Ramos (cell line): ENCODE results near the gene ADORA2A.

ENCODE experiments used
- in situ Hi-C: fragments of 300-500 bp; cut with MboI; formaldehyde crosslinking; loops from one replicate; pipeline ENCODE4 v1.14.3; 2022; ENCODE audit warnings: low sequenced_read_pairs; ENCODE audit not compliant: unreplicated experiment

The ADORA2A gene

DNA sequence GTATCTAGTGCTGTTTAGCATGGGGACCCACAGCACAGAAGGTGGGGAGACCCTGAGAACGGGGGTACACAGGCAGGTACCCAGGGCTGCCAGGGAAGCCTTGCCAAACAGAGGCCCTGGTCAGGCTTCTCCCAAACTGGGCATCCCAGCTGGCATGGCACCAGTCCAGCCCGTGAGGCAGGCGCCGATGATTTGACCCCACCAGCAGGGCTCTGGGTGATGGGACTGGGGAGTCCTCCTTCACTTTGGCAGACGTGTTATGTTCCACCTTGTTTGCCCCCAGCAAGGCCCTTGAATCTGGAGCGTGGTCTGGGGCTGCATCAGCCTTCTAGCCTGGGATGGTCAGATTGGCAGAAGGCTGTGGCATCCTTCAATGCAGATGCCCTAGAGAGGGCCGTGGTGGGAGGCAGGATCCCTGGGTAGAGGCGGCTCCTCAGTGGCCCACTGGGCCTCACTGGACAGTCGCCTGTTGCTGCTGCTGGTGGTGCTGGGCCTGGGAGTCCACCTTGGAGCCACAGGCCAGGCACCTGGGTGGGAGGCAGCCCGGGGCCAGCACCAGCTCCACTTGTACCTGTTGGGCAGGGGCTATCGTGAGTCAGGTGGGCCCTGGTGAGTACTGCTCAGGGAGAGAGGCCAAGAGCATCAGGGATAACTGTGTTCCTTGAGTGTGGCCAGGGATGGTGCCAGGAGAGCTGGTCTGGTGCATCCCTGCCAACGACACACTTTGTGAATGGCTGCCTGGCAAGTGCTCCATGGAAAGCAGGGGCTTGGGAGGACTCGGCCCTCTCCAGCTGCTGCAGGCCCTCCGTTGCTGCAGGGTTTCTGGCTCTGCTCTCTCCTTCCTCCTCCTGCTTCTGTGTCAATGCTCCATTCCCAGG is 3.3 kb downstream of the ADORA2A start:
- in situ Hi-C loops: no loop called here

DNA sequence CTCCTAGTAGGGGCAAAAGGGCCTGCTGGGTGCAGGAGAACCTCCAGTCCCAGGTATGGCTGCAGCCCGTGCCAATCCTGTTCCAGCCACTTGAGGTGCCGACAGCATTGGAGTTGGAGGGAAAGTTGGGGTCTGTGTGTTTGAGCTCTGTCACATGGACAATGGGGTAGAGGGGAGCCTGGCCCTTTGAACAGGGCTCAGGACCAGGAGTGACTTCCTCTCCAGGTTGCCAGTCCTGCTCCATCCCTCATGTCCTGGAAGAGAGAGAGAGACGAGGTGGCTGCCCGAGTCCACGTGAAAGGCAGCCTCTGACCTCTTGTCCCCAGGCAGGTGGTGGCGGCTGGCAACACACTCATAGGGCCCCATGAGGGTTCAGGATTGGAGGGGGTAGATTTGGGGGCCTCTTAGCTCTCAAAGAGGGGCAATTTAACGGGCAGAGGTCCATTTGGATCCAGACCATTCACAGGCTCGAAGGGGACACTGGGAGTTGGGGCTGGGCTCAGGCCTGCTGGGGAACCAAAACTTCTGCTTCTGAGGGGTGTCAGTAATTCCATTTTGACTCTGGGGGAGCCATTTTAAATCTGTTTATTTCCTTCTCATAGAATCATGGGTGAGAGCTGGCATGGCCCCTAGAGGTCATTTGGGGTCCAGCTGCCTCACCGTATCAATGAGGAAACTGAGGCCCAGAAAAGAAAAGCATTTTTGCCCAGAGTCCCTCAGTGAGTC is 4.1 kb downstream of the ADORA2A start:
- in situ Hi-C loops: no loop called here

DNA sequence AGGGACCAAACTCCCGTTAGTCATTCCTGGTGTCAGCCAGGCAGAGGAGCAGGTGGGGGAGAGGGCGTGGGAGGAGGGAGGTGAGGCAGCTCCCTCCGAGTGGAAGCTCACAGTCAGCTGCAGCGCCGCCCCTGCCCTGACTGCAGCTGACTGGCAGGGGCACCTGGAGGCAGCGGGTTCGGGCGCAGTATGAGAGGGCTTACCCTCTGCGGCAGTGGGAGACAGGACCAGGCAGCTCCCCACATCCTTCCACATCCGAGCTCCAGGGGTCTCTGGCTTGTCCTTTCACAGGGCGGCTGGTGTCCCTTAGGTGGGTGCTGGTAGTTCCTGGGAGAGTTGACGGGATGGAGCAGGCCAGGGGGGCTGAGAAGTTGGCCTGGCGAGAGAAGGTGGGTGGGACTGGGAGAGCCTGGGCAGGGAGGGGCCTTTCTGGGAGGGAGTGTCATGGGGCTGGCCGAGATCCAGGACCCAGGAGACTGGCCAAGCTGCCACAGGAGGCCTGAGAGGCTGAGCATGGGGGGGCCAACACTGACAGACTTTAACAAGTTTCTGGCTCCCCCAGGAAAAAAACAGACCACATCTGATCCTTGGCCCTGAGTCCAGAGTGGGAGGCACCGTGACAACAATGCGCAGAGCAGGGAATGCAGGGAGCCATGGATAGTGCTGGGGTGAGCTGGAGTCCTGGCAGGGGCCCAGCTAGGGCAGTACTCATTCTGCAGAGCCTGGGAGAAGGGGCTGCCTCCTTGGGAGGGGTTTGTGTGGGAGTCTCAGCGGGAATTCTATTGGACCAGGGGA is 4.9 kb downstream of the ADORA2A start:
- in situ Hi-C loops: no loop called here

DNA sequence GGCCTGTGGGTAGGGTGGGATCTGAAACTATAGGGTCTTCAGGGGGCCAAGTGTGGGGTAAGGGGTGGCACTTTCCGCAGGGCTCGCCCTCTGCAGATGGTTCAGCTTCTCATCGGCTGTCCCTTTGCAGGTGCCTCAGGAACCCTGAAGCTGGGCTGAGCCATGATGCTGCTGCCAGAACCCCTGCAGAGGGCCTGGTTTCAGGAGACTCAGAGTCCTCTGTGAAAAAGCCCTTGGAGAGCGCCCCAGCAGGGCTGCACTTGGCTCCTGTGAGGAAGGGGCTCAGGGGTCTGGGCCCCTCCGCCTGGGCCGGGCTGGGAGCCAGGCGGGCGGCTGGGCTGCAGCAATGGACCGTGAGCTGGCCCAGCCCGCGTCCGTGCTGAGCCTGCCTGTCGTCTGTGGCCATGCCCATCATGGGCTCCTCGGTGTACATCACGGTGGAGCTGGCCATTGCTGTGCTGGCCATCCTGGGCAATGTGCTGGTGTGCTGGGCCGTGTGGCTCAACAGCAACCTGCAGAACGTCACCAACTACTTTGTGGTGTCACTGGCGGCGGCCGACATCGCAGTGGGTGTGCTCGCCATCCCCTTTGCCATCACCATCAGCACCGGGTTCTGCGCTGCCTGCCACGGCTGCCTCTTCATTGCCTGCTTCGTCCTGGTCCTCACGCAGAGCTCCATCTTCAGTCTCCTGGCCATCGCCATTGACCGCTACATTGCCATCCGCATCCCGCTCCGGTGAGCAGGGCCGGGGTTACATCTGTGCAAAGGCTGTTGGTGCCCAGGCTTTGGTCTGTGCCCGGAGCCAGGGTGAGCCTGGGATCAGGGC is 5.8 kb downstream of the ADORA2A start:
- in situ Hi-C loops: no loop called here

DNA sequence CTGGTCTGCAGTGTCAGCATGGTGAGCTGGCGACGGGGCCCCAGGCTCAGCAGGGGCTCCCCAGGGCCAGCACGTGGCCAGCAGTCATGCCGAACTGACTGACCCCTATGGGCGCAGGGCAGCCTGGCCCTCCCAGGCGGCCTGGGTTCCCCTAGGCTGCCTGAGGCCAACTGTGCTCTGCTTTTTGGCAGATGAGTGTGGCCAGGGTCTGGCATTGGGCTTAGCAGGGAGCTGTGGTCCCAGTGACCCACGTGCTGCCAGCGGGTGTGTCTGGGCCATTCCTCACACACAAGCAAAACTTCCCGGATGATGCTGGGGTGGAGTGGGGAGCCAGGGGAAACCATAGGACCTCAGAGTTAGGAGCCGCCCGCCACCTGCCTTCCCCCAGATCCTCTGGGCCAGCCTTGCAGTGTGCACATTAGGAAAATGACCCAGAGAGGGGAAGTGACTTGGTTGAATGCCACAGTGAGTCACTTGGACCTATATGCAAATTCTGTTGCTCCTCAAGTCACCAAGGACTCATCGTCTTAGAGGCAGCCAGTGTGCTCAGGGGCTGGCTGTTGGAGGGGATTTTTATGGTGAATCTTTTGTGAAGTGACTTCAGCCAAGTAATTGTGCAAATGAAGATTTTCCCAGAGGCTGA is 6.5 kb downstream of the ADORA2A start:
- in situ Hi-C loops: no loop called here

DNA sequence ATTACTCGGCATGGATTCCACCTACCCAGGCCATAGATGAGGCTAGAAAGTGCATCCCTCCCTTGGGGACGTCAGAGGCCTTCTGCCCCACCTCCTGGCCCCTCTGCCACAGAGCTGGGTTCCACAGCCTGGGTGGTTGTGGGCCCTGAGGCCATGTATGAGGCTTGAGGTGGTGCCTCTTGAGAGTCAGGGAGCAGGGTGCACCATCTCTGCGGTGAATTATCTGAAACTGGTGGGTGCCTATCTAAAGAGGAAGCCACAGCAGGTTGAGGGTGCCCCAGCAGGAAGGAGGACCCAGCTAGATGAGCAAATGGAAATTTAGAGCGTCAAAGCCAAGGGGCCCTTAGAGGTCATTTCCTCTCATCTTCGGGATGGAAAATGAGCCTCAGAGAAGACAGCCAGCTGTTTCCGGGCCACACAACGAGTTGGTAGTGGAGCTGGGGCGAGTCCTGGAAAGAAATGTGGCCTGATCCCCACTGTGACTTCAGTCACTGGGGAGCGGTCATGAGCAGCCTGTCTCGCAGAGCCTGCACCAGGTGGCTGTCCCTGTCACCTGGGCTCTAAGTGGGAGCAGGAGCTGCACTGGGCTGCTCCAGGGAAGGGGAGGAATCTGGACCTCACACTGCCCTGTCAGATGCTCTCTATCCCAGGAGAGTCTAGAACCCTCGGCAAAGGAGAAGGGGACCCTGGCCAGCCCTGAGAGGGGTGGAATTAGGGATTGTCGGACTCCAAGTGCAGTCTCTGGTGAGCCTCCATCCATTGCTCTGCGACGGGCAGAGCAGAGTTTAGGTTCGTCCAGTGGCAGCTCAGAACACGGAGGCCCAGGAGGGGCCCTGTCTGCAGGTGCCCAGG is 7.3 kb downstream of the ADORA2A start:
- in situ Hi-C loops: no loop called here

DNA sequence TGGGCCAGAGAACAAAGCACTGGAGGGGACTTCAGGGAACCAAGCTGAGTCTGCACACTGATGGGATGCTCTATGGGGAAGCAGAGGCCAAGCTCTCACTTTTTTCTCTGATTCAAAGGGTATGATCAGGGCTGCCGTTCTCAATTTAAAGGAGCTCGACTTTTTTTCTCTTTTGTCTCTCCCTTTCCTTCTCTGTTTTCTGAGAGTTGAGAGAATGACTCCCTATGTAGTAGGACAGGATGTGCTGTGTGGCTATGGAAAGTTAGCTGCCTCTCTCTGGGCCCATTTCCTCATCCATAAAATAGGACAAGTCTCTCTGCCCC is 7.9 kb downstream of the ADORA2A start:
- in situ Hi-C loops: no loop called here

DNA sequence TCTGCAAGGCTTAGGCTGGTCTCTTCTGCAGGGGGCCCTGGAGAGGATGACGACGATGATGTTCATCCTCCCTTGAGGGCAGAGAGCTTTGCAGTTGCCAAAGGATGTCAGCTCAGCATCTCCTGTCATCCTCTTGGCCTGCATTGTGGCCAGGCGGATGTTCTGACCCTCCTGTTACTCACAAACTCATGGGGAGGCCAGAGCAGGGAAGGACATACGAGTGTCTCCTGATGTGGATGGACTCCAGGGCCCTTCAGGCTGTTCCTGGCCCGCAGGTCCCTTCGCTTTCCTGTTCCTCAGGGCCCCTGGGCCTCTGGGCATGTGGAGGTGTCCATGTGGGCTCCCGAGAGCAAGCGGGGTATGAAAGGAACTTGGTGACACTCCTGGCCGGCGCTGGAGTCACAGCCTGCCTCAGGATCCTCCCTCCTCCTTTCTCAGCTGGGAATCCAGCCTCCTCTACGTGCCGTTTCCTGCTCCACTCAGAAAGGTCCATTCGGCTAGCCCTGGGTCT is 8.5 kb downstream of the ADORA2A start:
- in situ Hi-C loops: no loop called here

DNA sequence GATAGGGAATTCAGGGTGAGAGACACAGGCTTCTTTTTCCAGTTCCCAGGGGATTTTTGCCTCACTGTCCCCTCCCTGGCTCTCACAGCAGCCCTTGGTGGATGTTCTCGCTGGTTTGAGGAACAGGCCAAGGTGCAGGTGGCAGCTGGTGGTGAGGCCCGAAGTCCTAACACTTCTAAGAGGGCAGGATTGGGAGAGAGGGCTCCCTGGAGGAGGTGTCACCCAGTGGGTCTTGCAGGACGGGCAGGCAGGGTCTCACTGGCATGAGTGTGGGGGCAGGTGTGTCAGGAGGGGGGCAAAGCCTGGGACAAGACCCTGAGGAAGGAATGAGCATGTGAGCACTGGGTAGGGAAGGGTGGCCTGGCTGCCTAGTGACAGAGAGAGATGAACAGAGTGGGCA is 9.2 kb downstream of the ADORA2A start:
- in situ Hi-C loops: no loop called here

DNA sequence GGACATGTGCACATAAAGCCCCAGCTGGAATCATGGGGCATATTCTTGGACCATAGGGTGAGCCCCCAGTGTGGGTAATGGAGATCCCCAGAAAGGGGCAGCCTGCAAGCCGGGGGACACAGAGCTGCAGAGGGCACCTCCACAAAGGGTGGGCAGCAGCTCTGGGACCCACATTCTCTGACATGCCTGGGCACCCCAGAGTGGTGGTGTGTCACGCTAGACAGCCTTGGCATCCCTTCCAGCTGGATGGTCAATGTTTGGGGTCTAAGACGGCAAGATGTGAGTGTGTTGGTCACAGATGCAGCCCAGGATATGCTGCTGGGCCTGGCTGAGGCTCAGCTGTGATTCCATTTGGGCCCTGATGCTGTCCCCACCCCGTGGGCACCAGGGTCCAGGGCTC is 9.7 kb downstream of the ADORA2A start:
- in situ Hi-C loops: no loop called here

DNA sequence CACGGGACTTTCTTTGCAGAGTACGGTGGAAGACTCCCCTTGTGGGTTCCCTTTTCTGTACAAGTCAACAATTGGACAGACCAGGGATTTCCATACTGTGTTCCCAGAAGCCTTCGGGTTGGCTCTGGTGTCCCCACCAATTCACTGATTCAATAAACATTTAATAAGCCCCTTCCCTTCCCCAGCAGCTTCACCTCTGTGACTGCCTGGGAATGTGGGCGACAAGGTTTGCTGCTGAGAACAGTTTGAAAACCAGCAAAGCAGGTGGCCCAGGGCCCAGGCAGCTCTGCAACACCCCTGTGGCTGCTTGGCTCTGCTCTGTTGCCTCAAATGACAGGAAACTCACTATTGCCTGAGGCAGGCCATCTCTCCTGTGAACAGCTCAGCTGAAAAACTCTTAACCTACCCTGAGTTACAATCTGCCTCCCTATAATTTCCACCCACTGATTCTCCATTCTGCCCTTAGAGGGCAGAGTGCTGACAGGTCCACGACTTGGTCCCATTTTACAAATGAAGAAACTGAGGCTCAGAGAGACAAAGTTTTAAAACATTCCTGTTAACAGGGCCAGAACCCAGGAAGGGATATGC is 10.4 kb downstream of the ADORA2A start:
- in situ Hi-C loops: no loop called here

DNA sequence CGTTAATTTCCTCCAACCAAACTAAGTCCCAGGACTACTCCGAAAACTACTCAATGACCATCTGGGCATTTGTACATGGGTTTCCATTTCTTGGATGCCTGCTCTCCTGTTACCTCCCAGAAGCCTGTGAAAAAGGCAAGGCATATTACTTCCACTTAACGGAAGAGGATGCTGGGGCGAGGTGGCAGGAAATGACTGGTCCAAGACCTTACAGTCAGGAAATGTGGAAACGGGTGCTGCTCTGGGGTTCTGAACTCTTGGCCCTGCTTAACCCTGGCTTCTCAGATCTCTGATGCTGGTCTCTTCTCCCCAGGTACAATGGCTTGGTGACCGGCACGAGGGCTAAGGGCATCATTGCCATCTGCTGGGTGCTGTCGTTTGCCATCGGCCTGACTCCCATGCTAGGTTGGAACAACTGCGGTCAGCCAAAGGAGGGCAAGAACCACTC is 12.9 kb downstream of the ADORA2A start:
- in situ Hi-C loops: no loop called here

DNA sequence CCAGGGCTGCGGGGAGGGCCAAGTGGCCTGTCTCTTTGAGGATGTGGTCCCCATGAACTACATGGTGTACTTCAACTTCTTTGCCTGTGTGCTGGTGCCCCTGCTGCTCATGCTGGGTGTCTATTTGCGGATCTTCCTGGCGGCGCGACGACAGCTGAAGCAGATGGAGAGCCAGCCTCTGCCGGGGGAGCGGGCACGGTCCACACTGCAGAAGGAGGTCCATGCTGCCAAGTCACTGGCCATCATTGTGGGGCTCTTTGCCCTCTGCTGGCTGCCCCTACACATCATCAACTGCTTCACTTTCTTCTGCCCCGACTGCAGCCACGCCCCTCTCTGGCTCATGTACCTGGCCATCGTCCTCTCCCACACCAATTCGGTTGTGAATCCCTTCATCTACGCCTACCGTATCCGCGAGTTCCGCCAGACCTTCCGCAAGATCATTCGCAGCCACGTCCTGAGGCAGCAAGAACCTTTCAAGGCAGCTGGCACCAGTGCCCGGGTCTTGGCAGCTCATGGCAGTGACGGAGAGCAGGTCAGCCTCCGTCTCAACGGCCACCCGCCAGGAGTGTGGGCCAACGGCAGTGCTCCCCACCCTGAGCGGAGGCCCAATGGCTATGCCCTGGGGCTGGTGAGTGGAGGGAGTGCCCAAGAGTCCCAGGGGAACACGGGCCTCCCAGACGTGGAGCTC is 13.5 kb downstream of the ADORA2A start:
- in situ Hi-C loops: no loop called here

DNA sequence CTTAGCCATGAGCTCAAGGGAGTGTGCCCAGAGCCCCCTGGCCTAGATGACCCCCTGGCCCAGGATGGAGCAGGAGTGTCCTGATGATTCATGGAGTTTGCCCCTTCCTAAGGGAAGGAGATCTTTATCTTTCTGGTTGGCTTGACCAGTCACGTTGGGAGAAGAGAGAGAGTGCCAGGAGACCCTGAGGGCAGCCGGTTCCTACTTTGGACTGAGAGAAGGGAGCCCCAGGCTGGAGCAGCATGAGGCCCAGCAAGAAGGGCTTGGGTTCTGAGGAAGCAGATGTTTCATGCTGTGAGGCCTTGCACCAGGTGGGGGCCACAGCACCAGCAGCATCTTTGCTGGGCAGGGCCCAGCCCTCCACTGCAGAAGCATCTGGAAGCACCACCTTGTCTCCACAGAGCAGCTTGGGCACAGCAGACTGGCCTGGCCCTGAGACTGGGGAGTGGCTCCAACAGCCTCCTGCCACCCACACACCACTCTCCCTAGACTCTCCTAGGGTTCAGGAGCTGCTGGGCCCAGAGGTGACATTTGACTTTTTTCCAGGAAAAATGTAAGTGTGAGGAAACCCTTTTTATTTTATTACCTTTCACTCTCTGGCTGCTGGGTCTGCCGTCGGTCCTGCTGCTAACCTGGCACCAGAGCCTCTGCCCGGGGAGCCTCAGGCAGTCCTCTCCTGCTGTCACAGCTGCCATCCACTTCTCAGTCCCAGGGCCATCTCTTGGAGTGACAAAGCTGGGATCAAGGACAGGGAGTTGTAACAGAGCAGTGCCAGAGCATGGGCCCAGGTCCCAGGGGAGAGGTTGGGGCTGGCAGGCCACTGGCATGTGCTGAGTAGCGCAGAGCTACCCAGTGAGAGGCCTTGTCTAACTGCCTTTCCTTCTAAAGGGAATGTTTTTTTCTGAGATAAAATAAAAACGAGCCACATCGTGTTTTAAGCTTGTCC is 14.3 kb downstream of the ADORA2A start:
- in situ Hi-C loops: no loop called here

DNA sequence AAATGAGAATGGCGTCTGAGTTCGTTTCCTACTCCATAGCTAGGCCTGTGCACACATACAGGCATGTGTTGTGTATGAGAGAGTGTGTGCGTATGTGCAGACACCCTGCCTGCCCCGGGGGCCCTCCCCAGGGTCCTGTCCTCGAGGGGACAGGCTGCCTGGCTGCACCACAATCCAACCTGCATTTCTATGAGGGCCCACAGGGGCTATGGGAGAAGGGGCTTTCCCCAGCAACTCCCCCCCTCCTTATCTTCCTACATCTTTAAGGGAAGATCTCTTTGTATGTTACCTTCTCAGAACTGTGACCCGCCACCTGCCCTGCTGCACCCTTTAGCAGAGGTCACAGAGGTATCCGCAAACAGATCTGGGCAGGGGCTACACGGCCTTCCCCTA is 14.9 kb downstream of the ADORA2A start:
- in situ Hi-C loops: no loop called here

DNA sequence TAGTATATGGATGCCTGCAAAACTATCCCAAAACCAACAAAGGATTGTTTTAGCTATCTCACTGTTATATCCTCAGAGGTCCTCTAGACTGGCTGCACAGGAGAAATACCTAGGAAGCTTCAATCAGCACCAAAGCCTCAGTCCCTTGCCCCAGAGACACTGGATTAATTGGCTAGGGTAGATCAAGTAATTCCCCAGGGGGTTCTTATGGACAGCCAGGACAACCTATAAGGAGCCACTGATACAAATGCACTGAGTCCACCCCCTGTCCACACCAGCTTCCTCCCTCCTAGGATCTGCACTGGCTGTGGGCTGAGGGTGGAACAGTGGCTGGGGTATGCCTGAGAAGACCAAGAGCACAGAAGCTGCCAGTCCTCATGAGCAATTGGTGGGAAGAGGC is 16.3 kb downstream of the ADORA2A start:
- in situ Hi-C loops: no loop called here

DNA sequence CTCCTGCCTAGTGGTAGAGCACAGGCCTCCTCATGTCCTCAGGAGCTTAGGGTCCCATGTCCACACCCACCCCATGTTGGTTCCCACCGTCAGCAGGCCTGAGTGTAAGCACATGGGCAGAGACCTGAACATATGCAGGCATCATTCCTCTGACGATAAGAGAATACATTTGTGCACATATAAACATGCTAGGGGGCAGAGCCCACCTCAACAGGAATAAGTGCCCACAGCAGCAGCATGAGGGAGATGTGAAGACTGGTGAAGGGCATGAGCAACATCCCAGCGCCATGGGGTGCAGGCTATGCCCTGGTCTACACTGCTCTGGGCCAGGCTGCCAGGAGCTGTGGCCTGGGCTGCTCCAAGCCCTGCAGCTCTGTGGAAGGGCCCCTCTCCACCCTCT is 16.9 kb downstream of the ADORA2A start:
- in situ Hi-C loops: no loop called here
